CD4-positive, alpha-beta memory T cell (primary cell): Measurements from ENCODE around the gene KLK4. TPM values are rescaled to one million over a fixed set of nuclear protein-coding genes. Genes with fewer than 3 reads are reported as not detected.

Experiments used
- CTCF ChIA-PET: fragments of 350-600 bp; sonication (Branson Sonifier 250); formaldehyde crosslinking; loops from one replicate; lab custom pipeline; 2021; ENCODE audit warnings: inconsistent platforms; ENCODE audit not compliant: partially characterized antibody; lab: Charles Lee
- POLR2A ChIA-PET: fragments of 350-600 bp; sonication (Branson Sonifier 250); formaldehyde crosslinking; loops from one replicate; lab custom pipeline; 2021; ENCODE audit not compliant: partially characterized antibody; lab: Charles Lee
- DNase-seq, 5 donors: peaks; one replicate each; pipeline versions ENCODE4 v3.0.0 to v3.0.0-alpha.2; 2020 to 2022; ENCODE audit warnings: mixed read lengths in 1 of 5
- H3K27ac ChIP-seq: one replicate; pipeline ENCODE4 v1.7.0; 2013; ENCODE audit warnings: low read depth, low read length
- H3K27me3 ChIP-seq: 2 replicates; pipeline ENCODE4 v1.7.0; 2013; ENCODE audit warnings: mild to moderate bottlenecking, low read length, moderate library complexity; ENCODE audit not compliant: insufficient read depth
- H3K36me3 ChIP-seq: 2 replicates; pipeline ENCODE4 v1.7.0; 2013; ENCODE audit warnings: mild to moderate bottlenecking, low read length, moderate library complexity; ENCODE audit not compliant: insufficient read depth
- H3K4me1 ChIP-seq: 2 replicates; pipeline ENCODE4 v1.7.0; 2013; ENCODE audit warnings: mild to moderate bottlenecking, low read length, moderate library complexity; ENCODE audit not compliant: insufficient read depth
- H3K4me3 ChIP-seq, 2 donors: one replicate each; pipeline ENCODE4 v1.7.0; 2013; ENCODE audit warnings: low read length in 2 of 2, mild to moderate bottlenecking in 1 of 2
- H3K9me3 ChIP-seq, 2 donors: one replicate each; pipeline ENCODE4 v1.7.0; 2013; ENCODE audit warnings: low read length in 2 of 2, control low read depth in 1 of 2; ENCODE audit not compliant: control insufficient read depth in 1 of 2
- H3K27ac Mint-ChIP-seq, 7 donors: one replicate each; pipeline ENCODE4 v1.8.0; 2020 to 2021; ENCODE audit warnings: mixed read lengths in 7 of 7, mild to moderate bottlenecking in 6 of 7, inconsistent platforms in 3 of 7, moderate library complexity in 3 of 7
- H3K27me3 Mint-ChIP-seq, 2 donors: one replicate each; pipeline ENCODE4 v1.8.0; 2020 to 2021; ENCODE audit warnings: mixed read lengths in 2 of 2
- H3K36me3 Mint-ChIP-seq, 2 donors: one replicate each; pipeline ENCODE4 v1.8.0; 2020 to 2021; ENCODE audit warnings: mixed read lengths in 2 of 2, inconsistent platforms in 1 of 2, mild to moderate bottlenecking in 1 of 2
- H3K4me1 Mint-ChIP-seq, 4 donors: one replicate each; pipeline ENCODE4 v1.8.0; 2020 to 2021; ENCODE audit warnings: mixed read lengths in 4 of 4, mild to moderate bottlenecking in 1 of 4
- H3K4me3 Mint-ChIP-seq, 8 donors: one replicate each; pipeline ENCODE4 v1.8.0; 2020 to 2021; ENCODE audit warnings: mixed read lengths in 8 of 8, mild to moderate bottlenecking in 7 of 8, moderate library complexity in 6 of 8, inconsistent platforms in 3 of 8
- H3K9me3 Mint-ChIP-seq, 8 donors: one replicate each; pipeline ENCODE4 v1.8.0; 2020 to 2021; ENCODE audit warnings: mixed read lengths in 8 of 8, mild to moderate bottlenecking in 5 of 8, inconsistent platforms in 3 of 8, moderate library complexity in 1 of 8
- intact Hi-C: fragments of 100-400 bp; cut with micrococcal nuclease; formaldehyde crosslinking; loops from one replicate; pipeline ENCODE4 v1.15.1; 2023
- polyA plus RNA-seq, 2 donors: library from polyadenylated mRNA; unstranded; fragments of 300-500 nt; fragmentation: Illumina TruSeq; gene quantifications; one replicate each; pipeline ENCODE4 v1.2.3, GENCODE V29; 2021
- total RNA-seq, 2 experiments: library from RNA; stranded (reverse); gene quantifications; one replicate each; pipeline ENCODE4 v1.2.3, GENCODE V29; 2021

KLK4 gene, protein sequence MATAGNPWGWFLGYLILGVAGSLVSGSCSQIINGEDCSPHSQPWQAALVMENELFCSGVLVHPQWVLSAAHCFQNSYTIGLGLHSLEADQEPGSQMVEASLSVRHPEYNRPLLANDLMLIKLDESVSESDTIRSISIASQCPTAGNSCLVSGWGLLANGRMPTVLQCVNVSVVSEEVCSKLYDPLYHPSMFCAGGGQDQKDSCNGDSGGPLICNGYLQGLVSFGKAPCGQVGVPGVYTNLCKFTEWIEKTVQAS
- total RNA-seq = not detected
- polyA plus RNA-seq = not detected

- peaks cover 6% of the 10 kb centered on the region for H3K4me1 ChIP-seq
- H3K36me3 Mint-ChIP-seq = no peaks in the 10 kb centered on the region
- peaks cover 40 to 48% of the 10 kb centered on the region in 2 donors for H3K27me3 Mint-ChIP-seq
- H3K4me1 Mint-ChIP-seq = peaks cover 0 to 12% (median 3%) of the 10 kb centered on the region in 4 donors
- no peak within 1 kb of the TSS for H3K27ac ChIP-seq
- H3K4me3 Mint-ChIP-seq = peak within 1 kb of the TSS in 1 of 8 donors; percentile 19
- no peak within 1 kb of the TSS for H3K4me3 ChIP-seq
- H3K9me3 ChIP-seq = no peaks in the 10 kb centered on the region
- ChIA-PET CTCF (interaction anchor here (0.9 kb wide), 1 partner anchor 11 kb away, joined by 3 read pairs; no protein-coding TSS in a partner anchor), POLR2A (no interaction called here)
- intact Hi-C loops = no loop called here
- peak within 1 kb of the TSS in 1 of 7 donors; percentile 10 for H3K27ac Mint-ChIP-seq
- DNase-seq = no peak
- peaks cover 11% of the 10 kb centered on the region for H3K27me3 ChIP-seq
- no peaks in the 10 kb centered on the region for H3K9me3 Mint-ChIP-seq
- H3K36me3 ChIP-seq = no peaks in the 10 kb centered on the region
These were observed at the start of gene KLK4 for GRCh38 chr19:50911206-50912101. Gene KLK4 (minus strand): TSS chr19:50911395. CDS start chr19:50910738, 657 bp downstream.

GRCh38 chr19:50959731-50960500, 48.7 kb upstream of the KLK4 start:
- Mint-ChIP-seq H3K36me3 (peaks cover 0 to 4% of the 10 kb centered on the region in 2 donors), H3K27ac (no peak overlapping the region), H3K4me3 (no peak overlapping the region), H3K4me1 (no peaks in the 10 kb centered on the region), H3K9me3 (peaks cover 2 to 17% (median 9%) of the 10 kb centered on the region in 8 donors), H3K27me3 (peaks cover 26 to 36% of the 10 kb centered on the region in 2 donors)
- Histone ChIP-seq H3K4me1 (no peaks in the 10 kb centered on the region), H3K27ac (no peak overlapping the region), H3K27me3 (no peaks in the 10 kb centered on the region), H3K4me3 (no peak overlapping the region), H3K36me3 (no peaks in the 10 kb centered on the region), H3K9me3 (no peaks in the 10 kb centered on the region)
- ChIA-PET CTCF (no interaction called here), POLR2A (no interaction called here)
- intact Hi-C loops = no loop called here
- DNase-seq = no peak

DNA sequence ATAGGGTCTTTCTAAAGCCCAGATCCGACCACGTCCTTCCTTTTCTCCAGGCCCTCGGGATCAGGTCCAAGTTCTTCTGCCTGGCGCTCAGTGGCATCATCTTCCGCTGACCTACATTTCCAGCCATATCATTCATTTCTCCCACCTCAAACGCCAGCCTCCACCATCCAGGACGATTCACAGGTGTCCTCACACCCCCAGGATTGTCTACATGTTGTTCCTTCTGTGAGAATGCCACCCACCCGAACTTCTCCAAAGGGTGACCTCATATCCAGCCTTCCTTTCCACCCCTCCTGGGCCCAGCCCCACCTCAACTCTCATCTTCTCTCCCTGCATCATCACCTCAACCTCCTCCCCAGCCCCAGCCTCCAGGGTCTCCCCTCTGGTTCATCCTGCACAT, 46.4 kb upstream of the KLK4 start:
- DNase-seq = no peak
- Histone ChIP-seq H3K4me1 (no peaks in the 10 kb centered on the region), H3K27ac (no peak overlapping the region), H3K27me3 (no peaks in the 10 kb centered on the region), H3K9me3 (no peaks in the 10 kb centered on the region), H3K4me3 (no peak overlapping the region), H3K36me3 (no peaks in the 10 kb centered on the region)
- intact Hi-C loops = no loop called here
- H3K4me3 Mint-ChIP-seq = peak overlapping the region in 1 of 8 donors; percentile 33
- H3K36me3 Mint-ChIP-seq = peaks cover 0 to 4% of the 10 kb centered on the region in 2 donors
- CTCF ChIA-PET = no interaction called here
- H3K4me1 Mint-ChIP-seq = peaks cover 0 to 2% (median 0%) of the 10 kb centered on the region in 4 donors
- H3K27me3 Mint-ChIP-seq = peaks cover 25 to 31% of the 10 kb centered on the region in 2 donors
- H3K9me3 Mint-ChIP-seq = peaks cover under 1 to 9% (median 5%) of the 10 kb centered on the region in 8 donors
- no peak overlapping the region for H3K27ac Mint-ChIP-seq
- POLR2A ChIA-PET = no interaction called here

GRCh38 chr19:50952910-50953309, 41.7 kb upstream of the KLK4 start, which contains the start of gene KLK5:
Gene KLK5 (minus strand): TSS chr19:50953038. CDS start chr19:50952657, 381 bp downstream.
- Mint-ChIP-seq H3K9me3 (peaks cover 0 to 3% (median 0%) of the 10 kb centered on the region in 8 donors), H3K27ac (no peak within 1 kb of the TSS), H3K4me1 (peaks cover 0 to 2% (median 0%) of the 10 kb centered on the region in 4 donors), H3K36me3 (no peaks in the 10 kb centered on the region), H3K4me3 (no peak within 1 kb of the TSS), H3K27me3 (peaks cover 30 to 35% of the 10 kb centered on the region in 2 donors)
- Histone ChIP-seq H3K27me3 (no peaks in the 10 kb centered on the region), H3K9me3 (no peaks in the 10 kb centered on the region), H3K27ac (no peak within 1 kb of the TSS), H3K4me1 (no peaks in the 10 kb centered on the region), H3K36me3 (no peaks in the 10 kb centered on the region), H3K4me3 (no peak within 1 kb of the TSS)
- DNase-seq = no peak
- POLR2A ChIA-PET = no interaction called here
- CTCF ChIA-PET = no interaction called here
- intact Hi-C loops = no loop called here

DNA sequence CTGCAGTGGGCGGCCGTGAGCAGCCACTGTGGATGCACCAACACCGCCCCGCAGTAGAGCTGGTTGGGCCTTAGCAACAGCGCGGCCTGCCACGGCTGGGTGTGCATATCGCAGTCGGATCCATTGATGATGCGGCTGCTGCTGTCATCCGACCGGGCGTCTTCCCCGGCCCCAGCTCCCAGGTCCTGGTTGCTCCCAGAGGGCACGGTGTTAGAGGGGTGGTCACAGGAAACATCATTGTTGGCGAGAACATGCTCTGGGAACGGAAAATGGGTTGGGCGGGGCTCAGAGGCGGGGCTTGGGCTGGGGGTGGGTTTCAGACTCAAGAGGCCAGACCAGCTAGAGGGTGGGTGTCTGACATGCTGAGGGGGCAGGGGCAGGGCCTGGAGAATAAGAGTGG, 38.7 kb upstream of the KLK4 start:
- H3K36me3 ChIP-seq = no peaks in the 10 kb centered on the region
- H3K27me3 ChIP-seq = no peaks in the 10 kb centered on the region
- intact Hi-C loops = no loop called here
- H3K4me3 ChIP-seq = no peak overlapping the region
- H3K36me3 Mint-ChIP-seq = no peaks in the 10 kb centered on the region
- peak overlapping the region in 1 of 7 donors; percentile 8 for H3K27ac Mint-ChIP-seq
- H3K9me3 Mint-ChIP-seq = peaks cover 0 to 6% (median under 1%) of the 10 kb centered on the region in 8 donors
- peaks cover 23 to 28% of the 10 kb centered on the region in 2 donors for H3K27me3 Mint-ChIP-seq
- no peaks in the 10 kb centered on the region for H3K9me3 ChIP-seq
- POLR2A ChIA-PET = no interaction called here
- no peak for DNase-seq
- CTCF ChIA-PET = no interaction called here
- no peak overlapping the region for H3K27ac ChIP-seq
- peaks cover 0 to 2% (median 0%) of the 10 kb centered on the region in 4 donors for H3K4me1 Mint-ChIP-seq
- no peak overlapping the region for H3K4me3 Mint-ChIP-seq
- no peaks in the 10 kb centered on the region for H3K4me1 ChIP-seq

- ChIA-PET CTCF (interaction anchor here (1.4 kb wide), 1 partner anchor 21 kb away, joined by 3 read pairs; no protein-coding TSS in a partner anchor), POLR2A (no interaction called here)
- no peak overlapping the region for H3K27ac Mint-ChIP-seq
- H3K27me3 Mint-ChIP-seq = peaks cover 18 to 32% of the 10 kb centered on the region in 2 donors
- H3K27me3 ChIP-seq = no peaks in the 10 kb centered on the region
- intact Hi-C loops = no loop called here
- H3K36me3 Mint-ChIP-seq = no peaks in the 10 kb centered on the region
- DNase-seq = no peak
- H3K36me3 ChIP-seq = no peaks in the 10 kb centered on the region
- H3K4me1 Mint-ChIP-seq = no peaks in the 10 kb centered on the region
- H3K9me3 Mint-ChIP-seq = peaks cover 0 to 11% (median 3%) of the 10 kb centered on the region in 8 donors
- no peak overlapping the region for H3K4me3 Mint-ChIP-seq
- H3K4me1 ChIP-seq = no peaks in the 10 kb centered on the region
- H3K9me3 ChIP-seq = no peaks in the 10 kb centered on the region
- no peak overlapping the region for H3K4me3 ChIP-seq
- no peak overlapping the region for H3K27ac ChIP-seq
These were observed 35.9 kb upstream of the KLK4 start for GRCh38 chr19:50947123-50947522.
